Measurements from ENCODE around the gene ADGRD2. TPM values are rescaled to one million over a fixed set of nuclear protein-coding genes. Genes with fewer than 3 reads are reported as not detected.

Gene ADGRD2
- total and polyA plus RNA-seq, 9 of the 15 experiments (the other 6 are each of a cell fraction or from before 2014, with no cell fraction given), result not detected

- Histone ChIP-seq H3K4me2 (ENCODE audit: insufficient read depth, low read length) (no peak overlapping the region), H3K9me3 (replicated peaks; ENCODE audit: control insufficient read depth, insufficient read depth, low read depth, low read length) (no peaks in the 10 kb centered on the region), H3K27ac (ENCODE audit: extremely low read depth, low read depth, low read length) (no peak overlapping the region), H3K27me3 (ENCODE audit: control insufficient read depth in 2 of 2, insufficient read depth in 2 of 2, low read length in 2 of 2) (no peaks in the 10 kb centered on the region), H3K9ac (ENCODE audit: insufficient read depth in 1 of 2, low read depth in 2 of 2, low read length in 2 of 2) (no peak overlapping the region), H3K9me1 (ENCODE audit: control insufficient read depth, insufficient read depth, low read length) (no peaks in the 10 kb centered on the region), H3K4me1 (replicated peaks in 1 of 2; ENCODE audit: control insufficient read depth in 2 of 2, insufficient read depth in 2 of 2, low read length in 2 of 2) (peaks cover 0 to 5% of the 10 kb centered on the region in 2 experiments; a peak in 1 of 5 replicates), H3K79me2 (ENCODE audit: control insufficient read depth, insufficient read depth, low read length) (peaks cover 75% of the 10 kb centered on the region), H3K36me3 (ENCODE audit: control insufficient read depth, insufficient read depth, low read length) (peaks cover 90% of the 10 kb centered on the region), H3K4me3 (no peak overlapping the region), H2AFZ (ENCODE audit: low read depth, low read length) (no peak overlapping the region), H4K20me1 (replicated peaks; ENCODE audit: control insufficient read depth, insufficient read depth, low read length) (no peaks in the 10 kb centered on the region; the same call in 1 of the 2 replicates)
- BruUV-seq (replicated peaks), result no TSS peak
- intact Hi-C loops (cut with micrococcal nuclease), result no loop called here
- TF ChIP-seq ATF3 (IDR thresholded peaks at IDR 0.05), result no peak
- TF ChIP-seq ATF3 (CRISPR knock-in tag; conservative IDR thresholded peaks at IDR 0.05), result no peak
- no peak for TF ChIP-seq E2F3 (CRISPR knock-in tag; IDR thresholded peaks at IDR 0.05)
- TF ChIP-seq CTCF (IDR thresholded peaks at IDR 0.05 in 2 of 3, conservative IDR thresholded peaks at IDR 0.05 in 1 of 3; ENCODE audit: insufficient read depth in 2 of 3, low read depth in 1 of 3, low read length in 3 of 3), result peak in 1 of 3 experiments; percentile 39; a peak in 3 of 6 replicates
- no peak for TF ChIP-seq PYGO2 (tag; IDR thresholded peaks at IDR 0.05)
- peak in 1 of 2 experiments; percentile 8; a peak in 1 of 4 replicates for TF ChIP-seq RAD21 (CRISPR knock-in tag; conservative IDR thresholded peaks at IDR 0.05 in 1 of 2, IDR thresholded peaks at IDR 0.05 in 1 of 2)
- ChIA-PET POLR2A (interaction anchor here (1.4 to 1.7 kb wide), 3 partner anchors 9 to 20 kb away, joined by 4 to 7 read pairs (median 5); no protein-coding TSS in a partner anchor), CTCF (ENCODE audit: low intra/inter-chr PET ratio) (no interaction called here)
- 58% methylated on average over 3 of the region's 3 CpGs for WGBS (ENCODE audit: insufficient coverage, low coverage, missing lambda C conversion rate)
- ATAC-seq, result no peak
- no peak for FAIRE-seq
- DNase-seq (ENCODE audit: extremely low read depth in 1 of 4, low spot score in 3 of 4), result no peak
- in situ Hi-C loops (cut with MboI), result loop anchor here (25.0 kb wide), 1 partner anchor 302 kb away; no protein-coding TSS in a partner anchor
Observed at GRCh38 chr9:124410321-124410913, 39.8 kb upstream of the ADGRD2 start.

All from K562 (cell line).